HCT116 (cell line): ENCODE measurements around the gene ADRA1B. TPM values are rescaled to one million over a fixed set of nuclear protein-coding genes. Genes with fewer than 3 reads are reported as not detected.

Source experiments
- ATAC-seq: fragments of 200-7000 bp; cut with Tn5 transposase; 2 replicates; pipeline ENCODE4 v1.9.1; 2020; ENCODE audit warnings: mild to moderate bottlenecking, moderate library complexity
- BruUV-seq: library from RNA; stranded (reverse); fragments of 400-500 nt; replicated peaks from 2 replicates; lab custom pipeline; 2021; lab: Mats Ljungman, UMichigan
- CTCF ChIA-PET: fragments of 300-600 bp; sonication (Branson Sonifier 250); formaldehyde crosslinking; loops from one replicate; lab custom pipeline; 2021; ENCODE audit warnings: antibody characterized with exemption; lab: Charles Lee
- POLR2A ChIA-PET: fragments of 300-600, 350-600 bp; sonication (Branson Sonifier 250); formaldehyde crosslinking; loops from one replicate; lab custom pipeline; 2021; ENCODE audit warnings: antibody characterized with exemption; lab: Charles Lee
- RAD21 ChIA-PET, 2 experiments: fragments of 300-600 bp; sonication (Branson Sonifier 250); formaldehyde crosslinking; loops; one replicate each; lab custom pipeline; 2023; ENCODE audit warnings: low total read pairs in 2 of 2; ENCODE audit not compliant: uncharacterized antibody in 2 of 2, unreplicated experiment in 2 of 2, low non-redundant PET in 1 of 2; lab: Charles Lee
- DNase-seq: peaks from one replicate; pipeline ENCODE4 v3.0.0-alpha.2; 2010; ENCODE audit warnings: low read depth, low spot score
- H2AFZ ChIP-seq: fragments of 200-600 bp; shearing (Covaris generic), sonication (generic); 2 replicates; pipeline ENCODE4 v1.6.1; 2017; ENCODE audit warnings: low read depth, mixed run types, mixed read lengths, antibody characterized with exemption, low read length; ENCODE audit not compliant: poor library complexity, severe bottlenecking
- H3K27ac ChIP-seq: 2 replicates; pipeline ENCODE4 v1.5.1; 2012; ENCODE audit warnings: low read depth, low read length
- H3K27me3 ChIP-seq: fragments of 200-600 bp; sonication (generic); 2 replicates; pipeline ENCODE4 v1.6.1; 2016; ENCODE audit warnings: mixed run types, low read length, mixed read lengths; ENCODE audit not compliant: insufficient read depth
- H3K36me3 ChIP-seq, 2 experiments: fragments of 200-500 bp in 1 of 2; fragments of 200-600 bp in 1 of 2; sonication (Bioruptor generic) in 1 of 2; sonication (generic) in 1 of 2; 2 replicates each; pipeline versions ENCODE4 v1.5.1 to v1.6.1; 2014 to 2016; ENCODE audit warnings: low read length in 2 of 2, inconsistent platforms in 1 of 2, mixed read lengths in 1 of 2, mixed run types in 1 of 2; ENCODE audit not compliant: insufficient read depth in 2 of 2, control insufficient read depth in 1 of 2
- H3K4me1 ChIP-seq, 2 experiments: fragments of 200-600 bp in 1 of 2; sonication (generic) in 1 of 2; 2 replicates each; pipeline versions ENCODE4 v1.5.1 to v1.6.1; 2012 to 2017; ENCODE audit warnings: low read length in 2 of 2, inconsistent platforms in 1 of 2, mild to moderate bottlenecking in 1 of 2, mixed read lengths in 1 of 2, mixed run types in 1 of 2, moderate library complexity in 1 of 2; ENCODE audit not compliant: insufficient read depth in 2 of 2, control insufficient read depth in 1 of 2
- H3K4me2 ChIP-seq: fragments of 200-600 bp; sonication (generic); 2 replicates; pipeline ENCODE4 v1.6.1; 2017; ENCODE audit warnings: mixed run types, low read length, mixed read lengths
- H3K4me3 ChIP-seq, 2 experiments: fragments of 200-600 bp in 1 of 2; sonication (generic) in 1 of 2; replicated peaks in 1 of 2; 2 replicates each; pipeline ENCODE4 v1.5.1; 2011 to 2016; ENCODE audit warnings: low read length in 2 of 2, control low read depth in 1 of 2, low read depth in 1 of 2, mild to moderate bottlenecking in 1 of 2, mixed read lengths in 1 of 2, mixed run types in 1 of 2
- H3K79me2 ChIP-seq: fragments of 200-600 bp; sonication (generic); 2 replicates; pipeline ENCODE4 v1.6.1; 2017; ENCODE audit warnings: mild to moderate bottlenecking, mixed run types, low read length, moderate library complexity, mixed read lengths; ENCODE audit not compliant: insufficient read depth
- H3K9ac ChIP-seq: fragments of 200-600 bp; sonication (generic); 2 replicates; pipeline ENCODE4 v1.6.1; 2016; ENCODE audit warnings: low read length, mixed read lengths
- H3K9me2 ChIP-seq: fragments of 200-600 bp; sonication (generic), shearing (Covaris generic); 2 replicates; pipeline ENCODE4 v1.6.1; 2017; ENCODE audit warnings: mixed run types, mild to moderate bottlenecking, moderate library complexity; ENCODE audit not compliant: insufficient read depth
- H3K9me3 ChIP-seq, 2 experiments: fragments of 200-500 bp in 1 of 2; fragments of 200-600 bp in 1 of 2; sonication (Bioruptor generic) in 1 of 2; sonication (generic) in 1 of 2; 2 replicates each; pipeline ENCODE4 v1.6.1; 2014 to 2017; ENCODE audit warnings: low read length in 2 of 2, mixed read lengths in 2 of 2, inconsistent platforms in 1 of 2, low read depth in 1 of 2, mild to moderate bottlenecking in 1 of 2, mixed run types in 1 of 2, moderate library complexity in 1 of 2; ENCODE audit not compliant: control insufficient read depth in 1 of 2, insufficient read depth in 1 of 2
- H4K20me1 ChIP-seq: fragments of 200-600 bp; sonication (generic), shearing (Covaris generic); 2 replicates; pipeline ENCODE4 v1.6.1; 2017; ENCODE audit warnings: mixed run types, mild to moderate bottlenecking, moderate library complexity; ENCODE audit not compliant: insufficient read depth
- ATF3 ChIP-seq: IDR thresholded peaks from 2 replicates; pipeline ENCODE4 v1.6.1; 2012
- CBX3 ChIP-seq: IDR thresholded peaks from 2 replicates; pipeline ENCODE4 v1.6.1; 2012; ENCODE audit warnings: low read depth
- CEBPB ChIP-seq: IDR thresholded peaks from 2 replicates; pipeline ENCODE4 v1.6.1; 2012; ENCODE audit warnings: low read depth
- CTCF ChIP-seq, 3 experiments: fragments of 200-600 bp in 1 of 3; sonication (generic) in 1 of 3; IDR thresholded peaks in 2 of 3; conservative IDR thresholded peaks in 1 of 3; 2 replicates each; pipeline ENCODE4 v1.5.1; 2012 to 2017; ENCODE audit warnings: low read depth in 2 of 3, low read length in 2 of 3, antibody characterized with exemption in 1 of 3, borderline replicate concordance in 1 of 3, control low read depth in 1 of 3, mild to moderate bottlenecking in 1 of 3, mixed read lengths in 1 of 3, mixed run types in 1 of 3, moderate library complexity in 1 of 3; ENCODE audit not compliant: insufficient read depth in 1 of 3
- ELF1 ChIP-seq: IDR thresholded peaks from 2 replicates; pipeline ENCODE4 v1.6.1; 2012; ENCODE audit warnings: low read depth, borderline replicate concordance
- EZH2 ChIP-seq: fragments of 200-600 bp; sonication (generic); IDR thresholded peaks from 2 replicates; pipeline ENCODE4 v1.6.1; 2017; ENCODE audit warnings: antibody characterized with exemption, mixed run types
- FOSL1 ChIP-seq: IDR thresholded peaks from 2 replicates; pipeline ENCODE4 v1.6.1; 2012; ENCODE audit warnings: low read depth
- JUND ChIP-seq: IDR thresholded peaks from 2 replicates; pipeline ENCODE4 v1.6.1; 2012
- MAX ChIP-seq: IDR thresholded peaks from 2 replicates; pipeline ENCODE4 v1.6.1; 2012
- POLR2A ChIP-seq: IDR thresholded peaks from 2 replicates; pipeline ENCODE4 v1.7.0; 2011; ENCODE audit warnings: borderline replicate concordance; ENCODE audit not compliant: insufficient read depth, insufficient read length; ENCODE audit errors: extremely low read depth
- POLR2AphosphoS5 ChIP-seq: IDR thresholded peaks from 2 replicates; pipeline ENCODE4 v1.6.1; 2011; ENCODE audit warnings: mild to moderate bottlenecking, low read depth, low read length, moderate library complexity
- REST ChIP-seq: IDR thresholded peaks from 2 replicates; pipeline ENCODE4 v1.6.1; 2012; ENCODE audit warnings: low read depth
- SIN3A ChIP-seq: IDR thresholded peaks from 2 replicates; pipeline ENCODE4 v1.6.1; 2012; ENCODE audit warnings: low read depth
- SRF ChIP-seq: IDR thresholded peaks from 2 replicates; pipeline ENCODE4 v1.6.1; 2012; ENCODE audit warnings: low read depth
- TCF7L2 ChIP-seq: IDR thresholded peaks from 2 replicates; pipeline ENCODE4 v1.7.0; 2011; ENCODE audit warnings: borderline replicate concordance, inconsistent platforms; ENCODE audit not compliant: insufficient read depth, insufficient read length; ENCODE audit errors: extremely low read depth
- YY1 ChIP-seq: IDR thresholded peaks from 2 replicates; pipeline ENCODE4 v1.6.1; 2011; ENCODE audit warnings: low read length, low read depth, moderate library complexity, mild to moderate bottlenecking; ENCODE audit not compliant: insufficient replicate concordance; ENCODE audit errors: extremely low read depth
- ZBTB33 ChIP-seq: IDR thresholded peaks from 2 replicates; pipeline ENCODE4 v1.6.1; 2011; ENCODE audit warnings: mild to moderate bottlenecking, low read length, moderate library complexity; ENCODE audit not compliant: insufficient replicate concordance; ENCODE audit errors: extremely low read depth
- ZNF274 ChIP-seq: fragments of 200-500 bp; sonication (Bioruptor generic); IDR thresholded peaks from 2 replicates; pipeline ENCODE4 v1.6.1; 2014; ENCODE audit warnings: mild to moderate bottlenecking, low read depth, low read length, inconsistent platforms
- intact Hi-C: fragments of 100-400 bp; cut with micrococcal nuclease; formaldehyde crosslinking; loops from 2 replicates; pipeline ENCODE4 v1.10.0; 2022
- total RNA-seq: library from RNA; stranded (reverse); gene quantifications from one replicate; pipeline ENCODE4 v1.2.1, GENCODE V29; 2021; ENCODE audit not compliant: unreplicated experiment

ADRA1B gene
- total RNA-seq, 1 experiment from 2014 or later, result not detected

GRCh38 chr5:159886296-159886695 lies 30.0 kb upstream of the ADRA1B start:
- TF ChIP-seq ZNF274, result no peak
- TF ChIP-seq CTCF (IDR thresholded peaks at IDR 0.05 in 2 of 3, conservative IDR thresholded peaks at IDR 0.05 in 1 of 3; ENCODE audit: borderline replicate concordance in 1 of 3, insufficient read depth in 1 of 3, low read depth in 2 of 3, low read length in 2 of 3), result no peak
- TF ChIP-seq YY1, result no peak
- TF ChIP-seq REST, result no peak
- TF ChIP-seq FOSL1, result no peak
- TF ChIP-seq CBX3, result no peak
- no peak for TF ChIP-seq POLR2A
- no peak for TF ChIP-seq SRF
- no peak for TF ChIP-seq POLR2AphosphoS5
- no peak for TF ChIP-seq ATF3
- no peak for TF ChIP-seq EZH2
- TF ChIP-seq ZBTB33, result no peak
- TF ChIP-seq TCF7L2, result no peak
- no peak for TF ChIP-seq SIN3A
- no peak for TF ChIP-seq CEBPB
- TF ChIP-seq ELF1, result no peak
- TF ChIP-seq MAX, result no peak
- TF ChIP-seq JUND, result no peak
- no peak overlapping the region for H3K9ac ChIP-seq
- H3K4me1 ChIP-seq, result no peaks in the 10 kb centered on the region
- BruUV-seq, result no TSS peak
- RAD21 ChIA-PET, result no interaction called here
- no peak for DNase-seq
- no peaks in the 10 kb centered on the region for H3K27me3 ChIP-seq
- H3K4me3 ChIP-seq, result no peak overlapping the region
- intact Hi-C loops, result no loop called here
- no peaks in the 10 kb centered on the region for H3K36me3 ChIP-seq
- no peaks in the 10 kb centered on the region for H3K79me2 ChIP-seq
- no peaks in the 10 kb centered on the region for H3K9me2 ChIP-seq
- no peaks in the 10 kb centered on the region for H4K20me1 ChIP-seq
- POLR2A ChIA-PET, result no interaction called here
- no peak overlapping the region for H3K27ac ChIP-seq
- H2AFZ ChIP-seq, result no peak overlapping the region
- ATAC-seq, result no peak
- CTCF ChIA-PET, result no interaction called here
- H3K4me2 ChIP-seq, result no peak overlapping the region
- no peaks in the 10 kb centered on the region for H3K9me3 ChIP-seq
